ENCODE measurements around the gene KCNH6.

- TF ChIP-seq CTCF (IDR thresholded peaks at IDR 0.05) = no peak
- TF ChIP-seq POLR2A (IDR thresholded peaks at IDR 0.05) = no peak
Observed at GRCh38 chr17:63494300-63494928, 28.7 kb upstream of the KCNH6 start.

Data from lower leg skin (tissue), 3 donors.